GM21423 (cell line): ENCODE data around the gene HOXD3.

Experiments
- ATAC-seq: cut with Tn5 transposase; IDR thresholded peaks from one replicate; pipeline ENCODE4 v1.9.1; 2021; ENCODE audit warnings: mild to moderate bottlenecking, moderate library complexity; ENCODE audit not compliant: unreplicated experiment

HOXD3 gene

DNA sequence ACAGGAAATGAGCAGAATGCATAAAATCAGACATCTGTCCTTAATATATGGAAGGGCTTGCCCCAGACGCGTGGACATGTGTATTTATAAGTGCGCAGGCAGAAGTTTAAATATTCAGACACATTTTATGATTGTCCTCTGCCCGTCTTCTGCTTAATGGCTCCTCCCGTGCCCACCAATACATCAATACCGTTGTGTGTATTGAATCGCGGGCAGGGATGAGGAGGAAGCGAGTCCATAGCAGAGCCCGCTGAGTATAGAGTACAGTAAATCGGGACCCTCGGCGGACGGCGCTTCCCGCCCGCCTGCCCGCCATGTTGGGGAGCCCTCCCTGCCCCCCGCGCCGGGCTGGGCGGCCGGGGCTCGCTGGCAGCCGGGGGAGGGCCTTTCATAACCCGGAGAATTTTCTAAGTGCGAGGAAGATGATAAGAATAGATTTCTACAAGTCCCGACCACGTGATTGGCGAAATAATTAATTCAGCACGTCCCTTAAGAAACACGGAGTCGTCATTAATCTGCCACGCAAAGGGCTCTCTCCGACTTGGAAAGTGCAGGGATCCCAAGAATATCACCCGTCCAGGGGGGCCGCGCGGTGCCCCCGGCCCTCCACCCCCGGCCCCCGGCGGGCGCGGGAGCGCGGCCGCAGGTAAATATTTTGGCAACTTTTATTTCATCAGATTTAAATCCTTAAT lies at the start of gene HOXD3:
HOXD3 (plus strand) TSS at position 501 of the 692 bp plus-strand sequence. CDS start 11,808 bp downstream, outside the sequence.
- ATAC-seq, result no peak

DNA sequence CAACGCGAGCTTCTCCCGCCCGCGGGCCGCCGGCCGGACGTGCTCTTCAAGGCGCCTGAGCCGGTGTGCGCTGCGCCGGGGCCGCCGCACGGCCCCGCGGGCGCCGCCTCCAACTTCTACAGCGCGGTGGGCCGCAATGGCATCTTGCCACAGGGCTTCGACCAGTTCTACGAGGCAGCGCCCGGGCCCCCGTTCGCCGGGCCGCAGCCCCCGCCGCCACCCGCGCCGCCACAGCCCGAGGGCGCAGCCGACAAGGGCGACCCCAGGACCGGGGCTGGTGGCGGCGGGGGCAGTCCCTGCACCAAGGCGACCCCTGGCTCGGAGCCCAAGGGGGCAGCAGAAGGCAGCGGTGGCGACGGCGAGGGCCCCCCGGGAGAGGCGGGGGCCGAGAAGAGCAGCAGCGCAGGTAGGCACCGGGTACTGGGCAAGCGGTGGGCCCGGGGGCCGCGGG lies 49.4 kb upstream of the HOXD3 start:
- ATAC-seq, result no peak

DNA sequence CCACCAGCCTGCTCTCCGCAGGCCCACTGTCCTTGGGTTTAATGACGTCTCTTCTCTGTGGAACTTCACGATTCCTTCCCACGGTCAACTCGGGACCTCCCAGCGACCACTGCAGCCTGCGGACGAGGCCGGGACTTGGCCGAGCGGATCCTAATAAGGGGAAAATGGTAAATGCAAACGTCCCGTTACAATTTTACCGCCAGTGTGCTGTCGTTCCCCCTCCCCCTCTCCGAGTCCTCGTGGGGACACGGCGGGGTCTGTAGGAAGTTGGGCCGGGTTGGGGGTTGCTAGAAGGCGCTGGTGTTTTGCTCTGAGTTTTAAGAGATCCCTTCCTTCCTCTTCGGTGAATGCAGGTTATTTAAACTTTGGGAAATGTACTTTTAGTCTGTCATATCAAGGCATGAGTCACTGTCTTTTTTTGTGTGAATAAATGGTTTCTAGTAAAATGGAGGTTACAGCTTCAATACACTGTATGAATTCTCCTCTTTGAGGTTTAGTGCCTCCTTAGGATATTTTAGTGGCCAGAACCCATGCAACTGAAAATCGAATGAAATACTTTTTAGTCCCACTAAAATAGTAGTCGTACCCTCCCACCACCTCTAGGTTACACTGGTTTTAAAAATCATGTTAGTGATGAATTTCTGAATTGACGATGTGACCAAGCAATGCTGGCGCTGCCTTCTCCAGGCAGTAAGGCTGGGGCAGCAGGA lies 47.8 kb upstream of the HOXD3 start:
- no peak for ATAC-seq

DNA sequence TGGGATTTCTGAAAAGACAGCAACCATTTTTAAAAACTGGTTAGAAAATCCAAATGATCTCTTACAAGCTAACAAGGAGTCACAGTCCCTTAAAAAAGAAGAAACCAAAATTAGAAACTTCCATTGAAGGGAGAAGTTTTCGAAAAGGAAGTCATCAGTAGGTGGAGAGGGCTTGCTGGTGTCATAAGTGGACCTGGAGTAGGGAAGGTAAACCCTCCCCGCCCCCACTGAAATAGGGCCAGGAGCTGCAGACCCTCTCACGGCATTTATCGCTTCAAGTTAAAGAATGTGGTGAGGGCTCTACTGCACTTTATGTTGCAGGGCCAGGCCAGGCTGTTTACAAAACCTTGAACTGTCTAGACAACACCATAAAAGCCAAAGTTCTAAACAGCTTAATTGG lies 47.2 kb upstream of the HOXD3 start:
- ATAC-seq, result no peak

DNA sequence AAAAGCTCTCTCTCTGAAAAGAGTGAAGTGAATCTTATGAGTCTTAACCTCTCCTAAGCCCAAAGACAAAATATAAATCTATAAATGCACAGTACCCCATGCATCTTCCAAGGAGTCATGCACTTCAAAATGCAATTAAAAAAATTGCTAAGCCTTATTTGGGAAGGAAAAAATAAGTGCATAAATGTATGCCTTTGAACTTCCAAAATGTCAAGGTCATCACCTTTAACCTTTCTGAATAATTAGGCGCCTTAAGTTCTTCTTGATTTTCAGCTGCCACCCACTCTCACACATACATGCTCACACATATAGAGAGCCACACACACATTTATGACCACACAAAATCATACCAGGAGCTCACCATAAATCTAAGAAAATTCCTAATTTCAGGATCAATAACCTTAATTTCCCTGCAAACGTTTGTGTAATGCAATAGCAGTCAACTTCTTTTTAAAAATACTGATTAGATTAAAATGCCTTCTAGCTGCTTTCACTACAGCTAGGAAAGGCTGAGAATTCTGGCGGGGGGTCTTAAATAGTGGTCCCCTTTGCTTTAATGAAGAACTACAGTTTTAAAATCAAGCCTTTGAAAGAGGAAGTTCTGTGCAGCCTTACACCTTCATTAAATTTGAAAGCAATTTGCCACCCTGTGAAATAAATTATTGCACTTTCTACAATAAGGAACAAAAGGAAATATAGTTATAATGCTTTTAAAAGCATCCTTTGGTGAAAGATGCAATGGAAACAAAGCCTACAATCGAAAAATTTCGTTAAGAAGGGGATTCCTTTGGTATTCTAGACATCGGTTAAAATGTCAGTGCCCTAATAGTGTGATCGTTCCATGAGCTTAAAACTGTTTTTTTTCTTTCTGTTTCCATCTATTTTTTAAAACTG lies 46.4 kb upstream of the HOXD3 start:
- no peak for ATAC-seq

DNA sequence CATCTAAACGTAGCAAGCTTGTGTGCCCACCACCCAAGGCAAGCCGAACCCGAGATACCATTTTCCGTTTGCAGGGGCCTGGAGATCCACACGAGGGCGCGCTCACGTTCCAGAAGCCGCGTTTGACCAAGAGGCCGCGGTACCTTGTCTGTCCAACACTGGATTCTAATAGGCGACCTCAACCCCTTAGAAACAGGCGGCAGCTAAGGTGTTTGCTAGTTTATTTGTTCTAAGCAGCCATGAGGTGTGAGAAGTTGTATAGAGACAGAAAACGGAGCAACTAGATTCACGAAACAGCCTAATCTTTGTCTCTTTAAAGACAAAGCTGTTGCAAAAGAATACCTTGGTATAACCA lies 45.8 kb upstream of the HOXD3 start:
- ATAC-seq, result no peak

DNA sequence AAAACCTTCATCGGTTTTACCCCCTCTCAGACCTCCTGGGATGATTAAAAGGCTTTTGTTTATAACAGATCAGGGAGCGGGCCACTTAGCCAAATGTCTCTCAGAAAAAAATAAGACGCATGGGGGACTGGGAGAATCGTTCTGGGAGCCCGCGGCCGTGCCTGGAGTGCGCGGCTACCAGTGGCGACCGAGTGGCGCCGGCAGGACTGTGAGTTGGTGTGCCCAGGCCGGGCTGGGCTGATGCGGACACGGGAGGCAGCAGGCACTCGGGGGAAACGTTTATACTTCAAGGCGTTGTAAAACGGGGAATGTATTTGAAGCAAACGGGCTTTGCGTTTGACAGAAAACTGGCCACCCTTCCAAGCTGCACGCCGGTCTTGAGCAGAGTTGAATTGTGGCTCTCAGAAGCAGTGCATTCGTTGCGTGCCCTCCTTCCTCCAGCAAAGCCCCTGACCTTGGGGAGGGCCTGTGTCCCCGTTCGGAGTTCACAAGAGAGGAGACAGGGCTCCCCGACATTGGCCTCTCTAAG lies 45.2 kb upstream of the HOXD3 start:
- ATAC-seq, result no peak

DNA sequence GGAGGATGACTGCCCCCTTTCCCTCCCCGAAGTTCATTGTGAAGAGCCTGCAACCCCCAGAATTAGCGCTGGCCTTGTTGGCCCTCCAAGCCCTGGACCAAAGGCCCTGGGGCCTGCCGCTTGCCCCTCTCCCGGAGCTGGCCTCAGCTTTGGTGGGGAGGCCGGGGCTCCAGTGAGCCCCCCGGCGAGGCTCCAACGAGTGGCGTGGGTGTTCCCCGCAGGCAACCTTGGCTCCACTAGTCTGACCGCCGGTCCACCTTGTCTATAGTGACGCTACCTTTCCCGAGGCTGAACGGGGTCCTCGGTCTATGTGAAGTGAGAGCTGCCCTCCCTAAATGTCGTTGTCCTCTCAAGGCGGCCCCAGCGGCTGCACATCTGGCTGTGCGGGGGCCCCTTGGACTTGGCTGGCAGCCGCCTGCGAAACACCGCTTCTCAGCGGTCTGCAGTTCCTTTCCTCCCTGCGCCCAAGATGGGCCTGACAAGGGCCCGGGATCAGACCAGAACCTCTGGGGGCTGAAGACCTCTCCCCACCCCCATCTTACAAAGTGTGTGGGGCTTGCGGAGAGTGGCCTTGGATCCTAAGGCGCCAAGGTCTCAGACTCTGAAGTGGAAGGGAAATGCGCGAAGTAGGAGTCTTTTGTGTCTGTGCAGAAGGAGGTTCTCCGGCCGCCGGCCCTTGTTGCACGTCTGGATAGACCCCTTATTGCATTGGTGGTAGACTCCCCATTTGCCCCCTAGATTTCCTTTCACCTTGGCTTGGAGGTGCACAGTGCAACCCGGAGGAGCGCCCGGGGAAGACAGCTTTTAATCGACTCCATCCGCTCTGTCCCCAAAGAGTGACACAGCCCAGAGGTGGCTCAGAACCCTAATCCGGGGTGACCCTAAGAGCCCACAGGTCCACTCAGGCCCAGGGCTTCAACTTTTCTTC lies 44.5 kb upstream of the HOXD3 start:
- no peak for ATAC-seq

DNA sequence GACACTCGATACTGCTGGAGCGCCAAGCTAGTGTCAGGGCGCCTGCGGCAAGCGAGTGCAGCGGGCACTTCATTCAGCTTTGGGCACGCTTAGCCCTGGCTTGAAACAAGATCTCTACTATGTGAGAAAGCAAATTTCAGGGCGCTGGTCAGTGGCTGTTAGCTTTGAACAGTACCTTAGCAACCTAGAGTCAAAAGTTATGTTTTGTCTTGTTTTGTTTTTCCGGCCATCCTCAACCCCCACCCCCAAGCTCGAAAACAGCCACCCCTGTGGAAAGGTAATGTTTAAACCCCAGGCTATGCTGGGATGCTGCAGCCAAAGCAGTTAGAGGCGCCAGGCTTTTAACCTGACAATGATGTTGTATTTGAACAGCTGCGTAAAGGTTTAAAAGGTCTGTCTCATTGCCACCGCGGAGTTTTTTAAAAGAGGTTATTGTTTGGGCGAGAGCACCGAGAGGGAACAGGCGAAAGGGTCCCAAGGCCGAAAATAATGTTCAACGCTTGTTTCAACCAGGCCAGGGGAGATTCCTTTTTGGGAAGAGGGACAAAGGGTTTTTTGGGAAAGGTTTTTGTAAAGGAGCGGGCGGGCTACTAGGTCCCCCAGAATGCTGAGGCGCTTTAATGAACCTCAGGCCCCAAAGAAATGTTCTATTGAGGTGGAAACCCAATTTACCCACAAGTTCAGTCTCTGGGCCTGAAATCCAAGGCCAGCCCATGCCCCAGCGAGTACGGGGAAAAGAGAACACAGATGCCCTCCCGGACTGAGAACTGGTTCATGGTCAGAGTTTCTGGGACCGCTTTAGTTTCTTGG lies 42.8 kb upstream of the HOXD3 start:
- no peak for ATAC-seq

DNA sequence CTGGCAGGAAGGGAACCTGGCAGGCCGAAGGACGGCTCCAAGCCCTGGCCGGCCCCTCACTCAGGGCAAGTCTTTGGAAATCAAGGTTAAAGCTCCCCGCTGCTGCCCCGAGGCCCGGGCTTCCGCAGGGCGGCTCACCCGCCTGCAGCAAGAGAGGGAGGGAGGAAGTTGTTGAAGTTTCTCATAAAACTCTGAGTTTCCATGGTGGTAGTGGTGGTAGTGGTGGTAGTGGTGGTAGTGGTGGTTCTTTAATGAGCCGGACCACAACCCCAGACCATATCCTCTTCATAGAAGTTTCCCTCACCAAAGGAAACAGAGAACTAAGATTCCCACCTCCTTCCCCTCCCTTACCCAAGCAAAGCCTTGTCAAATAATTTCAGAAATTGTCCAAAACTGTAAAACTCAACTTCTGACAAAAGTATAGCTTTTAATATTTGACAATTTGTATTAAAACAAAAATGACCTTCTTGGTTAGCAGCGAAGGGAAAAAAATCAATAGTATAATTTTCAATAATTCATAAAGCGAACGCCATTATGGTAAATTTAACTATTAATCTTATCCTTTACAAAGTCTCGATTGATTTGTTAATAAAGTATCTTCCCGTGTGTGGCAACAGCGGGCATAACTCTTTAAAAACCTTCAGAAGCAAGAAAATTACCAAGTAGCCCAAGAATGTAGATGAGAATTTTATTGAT lies 42.0 kb upstream of the HOXD3 start:
- ATAC-seq, result no peak

DNA sequence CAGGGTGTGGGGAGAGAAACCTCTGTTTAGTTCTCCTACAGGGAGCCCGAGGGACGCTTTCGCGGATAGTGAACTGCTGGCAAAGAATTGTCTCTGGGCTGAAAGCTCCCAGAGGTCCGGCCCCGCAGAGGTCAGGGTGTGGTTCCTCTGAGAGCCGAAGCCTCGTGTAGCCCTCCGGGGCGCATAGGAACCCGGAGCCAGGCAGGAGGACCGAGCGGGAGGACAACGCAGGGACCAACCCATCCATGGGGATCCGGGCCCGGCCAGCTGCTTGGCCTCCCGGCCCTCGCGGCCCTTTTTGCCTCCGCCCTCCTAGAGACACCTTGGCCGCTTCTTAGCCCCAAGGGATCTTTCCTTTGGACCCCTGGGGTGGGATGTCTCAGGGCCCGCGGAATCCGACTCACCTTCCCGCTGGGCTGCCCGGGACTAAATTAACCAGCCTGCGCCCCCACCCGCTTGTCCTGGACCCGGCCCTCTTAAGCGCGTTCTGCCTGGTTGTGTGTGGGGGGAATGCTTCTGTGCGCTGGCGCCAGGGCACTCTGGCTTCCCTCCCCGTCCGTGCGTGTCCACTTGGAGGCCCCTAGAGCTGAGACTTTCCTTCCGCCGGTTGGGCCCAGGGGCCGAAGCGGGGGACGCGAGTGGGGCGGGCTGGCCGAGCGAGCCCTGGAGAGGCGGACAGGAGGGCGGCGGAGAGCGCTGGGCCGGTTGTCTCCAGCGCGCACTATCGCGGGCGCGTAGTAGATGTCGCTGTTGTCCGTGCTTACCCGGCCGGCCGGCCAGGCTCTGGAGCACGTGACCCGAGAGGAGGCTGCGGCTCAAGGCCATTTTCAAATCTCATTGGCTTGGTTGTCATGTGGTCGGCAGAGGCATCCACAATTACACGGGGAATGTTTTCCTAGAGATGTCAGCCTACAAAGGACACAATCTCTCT lies 41.0 kb upstream of the HOXD3 start, which contains the start of gene HOXD10:
HOXD10 (plus strand) TSS at position 896 of the 931 bp plus-strand sequence. CDS start 56 bp downstream, outside the sequence.
- ATAC-seq, result no peak

DNA sequence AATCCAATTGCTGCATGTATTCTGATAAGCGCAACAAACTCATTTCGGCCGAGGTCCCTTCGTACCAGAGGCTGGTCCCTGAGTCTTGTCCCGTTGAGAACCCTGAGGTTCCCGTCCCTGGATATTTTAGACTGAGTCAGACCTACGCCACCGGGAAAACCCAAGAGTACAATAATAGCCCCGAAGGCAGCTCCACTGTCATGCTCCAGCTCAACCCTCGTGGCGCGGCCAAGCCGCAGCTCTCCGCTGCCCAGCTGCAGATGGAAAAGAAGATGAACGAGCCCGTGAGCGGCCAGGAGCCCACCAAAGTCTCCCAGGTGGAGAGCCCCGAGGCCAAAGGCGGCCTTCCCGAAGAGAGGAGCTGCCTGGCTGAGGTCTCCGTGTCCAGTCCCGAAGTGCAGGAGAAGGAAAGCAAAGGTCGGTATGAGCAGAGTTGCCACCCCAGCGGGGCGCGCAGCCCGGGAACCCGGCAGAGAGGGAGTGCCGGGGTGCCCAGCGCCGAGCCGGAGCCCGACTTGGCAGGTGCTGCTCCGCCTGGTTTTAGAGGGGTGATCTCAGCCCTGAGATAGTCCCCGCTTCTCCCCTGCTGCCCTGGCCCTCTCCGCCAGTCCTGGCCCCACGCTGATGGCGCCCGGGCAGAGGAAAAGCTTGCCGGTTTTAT lies 39.8 kb upstream of the HOXD3 start:
- no peak for ATAC-seq

DNA sequence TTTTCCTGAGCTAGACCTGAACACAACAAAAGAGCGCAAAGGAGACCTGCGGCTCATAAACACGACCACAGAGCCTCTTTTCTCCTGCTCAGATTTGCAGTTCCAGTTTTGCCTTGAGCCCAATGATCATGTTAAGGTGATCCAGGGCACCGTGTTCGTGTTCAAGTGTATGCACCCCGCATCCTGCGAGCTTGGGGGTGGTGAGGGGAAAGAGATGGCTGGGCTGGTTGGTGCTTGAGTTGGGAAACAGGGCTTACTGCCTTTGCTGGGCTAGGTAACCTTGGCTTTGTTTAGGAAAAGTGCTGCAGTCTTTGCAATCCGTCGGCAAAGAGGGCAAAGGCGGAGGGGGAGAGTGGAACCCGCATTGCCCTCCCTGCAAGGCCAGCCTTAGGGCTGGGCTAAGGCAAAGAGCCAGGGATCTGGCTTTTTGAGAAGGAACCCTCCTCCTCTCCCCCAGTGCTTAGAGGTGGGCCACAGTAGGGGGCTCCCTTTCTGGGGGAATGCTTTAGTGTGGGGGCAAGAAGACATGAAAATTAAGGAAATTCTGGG lies 39.2 kb upstream of the HOXD3 start:
- no peak for ATAC-seq

DNA sequence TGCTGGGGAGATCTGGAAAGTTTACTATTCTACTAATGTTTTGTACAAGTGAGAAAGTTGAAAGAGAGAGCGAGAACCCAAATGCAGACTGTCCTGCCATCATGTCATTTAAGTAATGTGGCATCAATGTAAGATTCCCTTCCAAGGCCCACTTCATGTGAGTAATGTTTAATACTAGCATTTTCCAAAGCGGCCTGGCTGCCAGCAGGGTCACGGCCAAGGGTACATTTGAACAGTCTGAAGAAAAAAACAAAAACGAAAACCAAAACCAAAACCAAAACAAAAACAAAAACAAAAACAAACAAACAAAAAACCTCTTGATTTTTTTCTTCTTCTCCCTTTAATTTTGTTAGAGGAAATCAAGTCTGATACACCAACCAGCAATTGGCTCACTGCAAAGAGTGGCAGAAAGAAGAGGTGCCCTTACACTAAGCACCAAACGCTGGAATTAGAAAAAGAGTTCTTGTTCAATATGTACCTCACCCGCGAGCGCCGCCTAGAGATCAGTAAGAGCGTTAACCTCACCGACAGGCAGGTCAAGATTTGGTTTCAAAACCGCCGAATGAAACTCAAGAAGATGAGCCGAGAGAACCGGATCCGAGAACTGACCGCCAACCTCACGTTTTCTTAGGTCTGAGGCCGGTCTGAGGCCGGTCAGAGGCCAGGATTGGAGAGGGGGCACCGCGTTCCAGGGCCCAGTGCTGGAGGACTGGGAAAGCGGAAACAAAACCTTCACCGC lies 38.3 kb upstream of the HOXD3 start:
- no peak for ATAC-seq

DNA sequence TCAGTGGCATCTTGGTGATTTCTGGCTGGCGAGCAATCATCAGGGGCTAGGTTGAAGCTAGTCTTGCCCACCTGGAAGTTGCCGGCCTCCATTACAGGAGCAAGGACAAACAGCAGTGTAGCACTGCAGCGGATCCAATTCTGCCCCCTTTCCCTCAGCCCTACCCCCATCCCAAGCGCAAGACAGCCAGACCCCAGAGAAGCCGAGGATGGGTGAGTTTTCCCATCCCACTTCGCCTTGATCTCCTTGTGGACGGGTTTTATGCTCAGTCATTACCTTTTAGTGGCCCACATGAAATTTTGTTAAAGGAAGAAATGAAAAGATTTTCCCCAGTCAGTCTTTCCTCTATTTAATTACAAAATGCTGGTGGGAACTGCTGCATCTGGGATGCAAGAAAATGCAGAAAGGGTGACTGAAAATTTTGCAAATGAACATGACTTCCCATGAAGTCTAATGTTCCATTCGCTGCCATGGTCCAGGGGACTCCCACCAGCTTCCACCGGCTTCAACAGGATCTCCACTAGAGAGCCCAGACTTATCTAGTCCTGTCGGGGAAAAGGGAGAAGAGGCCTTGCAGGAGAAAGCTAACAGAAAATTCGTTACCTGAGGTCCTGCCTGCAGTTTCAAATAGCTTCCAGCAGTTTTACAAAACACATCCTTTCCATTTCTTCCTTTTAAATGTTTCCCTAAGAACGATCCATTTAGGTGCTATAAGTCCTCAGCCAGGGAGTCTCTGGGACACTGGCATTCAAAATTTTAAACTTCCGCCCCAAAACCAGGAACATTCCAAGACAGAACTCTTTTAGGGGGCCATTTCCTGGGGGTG lies 36.5 kb upstream of the HOXD3 start:
- no peak for ATAC-seq
